Calu3 (cell line): ENCODE measurements around the gene SPDEF. TPM values are rescaled to one million over a fixed set of nuclear protein-coding genes. Genes with fewer than 3 reads are reported as not detected.

Experiments
- BruUV-seq: library from RNA; stranded (reverse); fragments of 400-500 nt; replicated peaks from 2 replicates; lab custom pipeline; 2021; lab: Mats Ljungman, UMichigan
- CTCF ChIA-PET: fragments of 300-600 bp; sonication (Branson Sonifier 250); formaldehyde crosslinking; loops from one replicate; lab custom pipeline; 2022; ENCODE audit warnings: antibody characterized with exemption; lab: Charles Lee
- DNase-seq: peaks from one replicate; pipeline ENCODE4 v3.0.0; 2022
- H3K27ac Mint-ChIP-seq: one replicate; pipeline ENCODE4 v1.8.0; 2022; ENCODE audit warnings: mixed read lengths; ENCODE audit not compliant: unreplicated experiment
- H3K27me3 Mint-ChIP-seq: one replicate; pipeline ENCODE4 v1.8.0; 2022; ENCODE audit warnings: mixed read lengths; ENCODE audit not compliant: unreplicated experiment
- H3K36me3 Mint-ChIP-seq: one replicate; pipeline ENCODE4 v1.8.0; 2022; ENCODE audit warnings: mild to moderate bottlenecking, moderate library complexity, mixed read lengths; ENCODE audit not compliant: insufficient read depth, unreplicated experiment
- H3K4me1 Mint-ChIP-seq: one replicate; pipeline ENCODE4 v1.8.0; 2022; ENCODE audit warnings: mild to moderate bottlenecking, low read depth, mixed read lengths; ENCODE audit not compliant: unreplicated experiment
- H3K4me3 Mint-ChIP-seq: one replicate; pipeline ENCODE4 v1.8.0; 2022; ENCODE audit warnings: mild to moderate bottlenecking, low read depth, moderate library complexity, mixed read lengths; ENCODE audit not compliant: unreplicated experiment
- H3K9me3 Mint-ChIP-seq: one replicate; pipeline ENCODE4 v1.8.0; 2022; ENCODE audit warnings: low read depth, mixed read lengths; ENCODE audit not compliant: unreplicated experiment
- intact Hi-C: fragments of 100-400 bp; cut with micrococcal nuclease; formaldehyde crosslinking; loops from one replicate; pipeline ENCODE4 v1.10.0; 2022; ENCODE audit not compliant: unreplicated experiment
- total RNA-seq: library from RNA; stranded (reverse); gene quantifications from 2 replicates; pipeline ENCODE4 v1.2.3, GENCODE V29; 2022
- TF ChIP-seq, protein P1 (sequence below): fragments of 200-600 bp; IDR thresholded peaks from one replicate; pipeline ENCODE4 v1.8.0; 2022; ENCODE audit warnings: antibody characterized with exemption; ENCODE audit not compliant: unreplicated experiment

SPDEF gene
- total RNA-seq, 1 experiment from 2014 or later = 7.9 TPM

- Mint-ChIP-seq H3K27me3 (peaks cover 67% of the 10 kb centered on the region), H3K36me3 (no peaks in the 10 kb centered on the region), H3K4me1 (no peaks in the 10 kb centered on the region), H3K9me3 (peaks cover 3% of the 10 kb centered on the region), H3K27ac (no peak overlapping the region), H3K4me3 (no peak overlapping the region)
- CTCF ChIA-PET = no interaction called here
- no TSS peak for BruUV-seq
- TF ChIP-seq, protein P1, sequence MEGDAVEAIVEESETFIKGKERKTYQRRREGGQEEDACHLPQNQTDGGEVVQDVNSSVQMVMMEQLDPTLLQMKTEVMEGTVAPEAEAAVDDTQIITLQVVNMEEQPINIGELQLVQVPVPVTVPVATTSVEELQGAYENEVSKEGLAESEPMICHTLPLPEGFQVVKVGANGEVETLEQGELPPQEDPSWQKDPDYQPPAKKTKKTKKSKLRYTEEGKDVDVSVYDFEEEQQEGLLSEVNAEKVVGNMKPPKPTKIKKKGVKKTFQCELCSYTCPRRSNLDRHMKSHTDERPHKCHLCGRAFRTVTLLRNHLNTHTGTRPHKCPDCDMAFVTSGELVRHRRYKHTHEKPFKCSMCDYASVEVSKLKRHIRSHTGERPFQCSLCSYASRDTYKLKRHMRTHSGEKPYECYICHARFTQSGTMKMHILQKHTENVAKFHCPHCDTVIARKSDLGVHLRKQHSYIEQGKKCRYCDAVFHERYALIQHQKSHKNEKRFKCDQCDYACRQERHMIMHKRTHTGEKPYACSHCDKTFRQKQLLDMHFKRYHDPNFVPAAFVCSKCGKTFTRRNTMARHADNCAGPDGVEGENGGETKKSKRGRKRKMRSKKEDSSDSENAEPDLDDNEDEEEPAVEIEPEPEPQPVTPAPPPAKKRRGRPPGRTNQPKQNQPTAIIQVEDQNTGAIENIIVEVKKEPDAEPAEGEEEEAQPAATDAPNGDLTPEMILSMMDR = no peak
- DNase-seq = no peak
- intact Hi-C loops = no loop called here
These were observed 43.4 kb downstream of the SPDEF start for GRCh38 chr6:34512738-34513115.

GRCh38 chr6:34511915-34512737 lies 44.0 kb downstream of the SPDEF start:
- H3K4me1 Mint-ChIP-seq = no peaks in the 10 kb centered on the region
- intact Hi-C loops = no loop called here
- DNase-seq = no peak
- H3K27ac Mint-ChIP-seq = no peak overlapping the region
- peaks cover 61% of the 10 kb centered on the region for H3K27me3 Mint-ChIP-seq
- H3K4me3 Mint-ChIP-seq = no peak overlapping the region
- TF ChIP-seq, protein P1 = no peak
- CTCF ChIA-PET = interaction anchor here (0.7 kb wide), 2 partner anchors 15 to 83 kb away, joined by 5 to 11 read pairs; no protein-coding TSS in a partner anchor
- H3K36me3 Mint-ChIP-seq = no peaks in the 10 kb centered on the region
- peaks cover 3% of the 10 kb centered on the region for H3K9me3 Mint-ChIP-seq
- BruUV-seq = no TSS peak

- H3K27me3 Mint-ChIP-seq = peaks cover 53% of the 10 kb centered on the region
- no peak overlapping the region for H3K4me3 Mint-ChIP-seq
- CTCF ChIA-PET = interaction anchor here (0.7 kb wide), 2 partner anchors 15 to 84 kb away, joined by 5 to 11 read pairs; no protein-coding TSS in a partner anchor
- no peak for DNase-seq
- intact Hi-C loops = no loop called here
- no peaks in the 10 kb centered on the region for H3K4me1 Mint-ChIP-seq
- TF ChIP-seq, protein P1 = no peak
- H3K9me3 Mint-ChIP-seq = peaks cover 3% of the 10 kb centered on the region
- no TSS peak for BruUV-seq
- no peak overlapping the region for H3K27ac Mint-ChIP-seq
- no peaks in the 10 kb centered on the region for H3K36me3 Mint-ChIP-seq
These were observed 44.8 kb downstream of the SPDEF start for GRCh38 chr6:34511214-34511914.

DNA sequence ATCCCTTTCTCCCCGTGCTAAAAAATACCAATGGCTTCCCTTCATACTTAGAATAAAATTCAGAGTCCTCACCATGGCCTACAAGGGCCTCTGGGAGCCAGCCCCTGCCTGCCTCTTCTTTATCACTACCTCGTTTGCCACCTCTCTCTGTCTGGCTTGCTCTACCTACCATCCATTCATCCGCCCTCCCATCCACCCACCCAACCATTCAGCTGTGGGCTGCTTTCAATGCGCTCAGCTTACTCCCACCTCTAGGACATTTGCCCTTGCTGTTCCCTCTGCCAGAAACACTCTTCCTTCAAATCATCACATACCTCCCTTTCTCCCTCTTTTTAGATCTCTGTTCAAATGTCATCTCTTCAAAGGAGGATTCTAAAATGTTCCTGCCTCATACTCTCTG lies 45.8 kb downstream of the SPDEF start:
- H3K27me3 Mint-ChIP-seq = peaks cover 48% of the 10 kb centered on the region
- CTCF ChIA-PET = interaction anchor here (0.9 kb wide), 1 partner anchor 99 kb away, joined by 4 read pairs; no protein-coding TSS in a partner anchor
- H3K36me3 Mint-ChIP-seq = no peaks in the 10 kb centered on the region
- no peak overlapping the region for H3K4me3 Mint-ChIP-seq
- no peak for DNase-seq
- intact Hi-C loops = no loop called here
- no peaks in the 10 kb centered on the region for H3K4me1 Mint-ChIP-seq
- TF ChIP-seq, protein P1 = no peak
- H3K9me3 Mint-ChIP-seq = peaks cover 3% of the 10 kb centered on the region
- H3K27ac Mint-ChIP-seq = no peak overlapping the region
- no TSS peak for BruUV-seq
